Stomach (tissue), 9 donors: Measurements from ENCODE around the gene SLFN12. TPM values are rescaled to one million over a fixed set of nuclear protein-coding genes. Genes with fewer than 3 reads are reported as not detected.

Experiments used
- DNase-seq, 2 donors: peaks; one replicate each; pipeline versions ENCODE4 v3.0.0 to v3.0.0-alpha.2; 2013 to 2019
- H3K27ac ChIP-seq, 5 donors: fragments of 200-600 bp in 4 of 5; sonication (generic) in 4 of 5; one replicate each; pipeline ENCODE4 v1.5.1; 2013 to 2019; ENCODE audit warnings: mild to moderate bottlenecking in 1 of 5, moderate library complexity in 1 of 5
- H3K27me3 ChIP-seq, 3 donors: fragments of 200-600 bp; sonication (generic); one replicate each; pipeline ENCODE4 v1.5.1; 2017 to 2019; ENCODE audit warnings: mixed run types in 1 of 3
- H3K36me3 ChIP-seq, 4 donors: fragments of 200-600 bp; sonication (generic); 1 replicate in 3 of 4; 2 replicates in 1 of 4; pipeline ENCODE4 v1.5.1; 2016 to 2019
- H3K4me1 ChIP-seq, 4 donors: fragments of 200-600 bp; sonication (generic); one replicate each; pipeline ENCODE4 v1.5.1; 2016 to 2019
- H3K4me3 ChIP-seq, 4 donors: fragments of 200-600 bp; sonication (generic) in 3 of 4; one replicate each; pipeline ENCODE4 v1.5.1; 2016 to 2019; ENCODE audit warnings: mild to moderate bottlenecking in 1 of 4
- H3K9me3 ChIP-seq, 4 donors: fragments of 200-600 bp; sonication (generic); one replicate each; pipeline ENCODE4 v1.5.1; 2016 to 2019
- EP300 ChIP-seq: sonication (generic); formaldehyde crosslinking; IDR thresholded peaks from one replicate; pipeline ENCODE4 v1.6.1; 2017; ENCODE audit warnings: antibody characterized with exemption
- POLR2A ChIP-seq, 4 donors: fragments of 450-650 bp; IDR thresholded peaks; one replicate each; pipeline ENCODE4 v1.6.1; 2016; ENCODE audit warnings: antibody characterized with exemption in 4 of 4, control low read depth in 2 of 4, mild to moderate bottlenecking in 1 of 4, moderate library complexity in 1 of 4
- POLR2AphosphoS5 ChIP-seq, 3 donors: sonication (generic); formaldehyde crosslinking; IDR thresholded peaks; one replicate each; pipeline ENCODE4 v1.6.1; 2016; ENCODE audit warnings: antibody characterized with exemption in 3 of 3
- WGBS, 5 donors: extraction: QIAGEN DNeasy Blood & Tissue Kit in 3 of 5; methylation state at CpG; one replicate each; pipeline versions ENCODE4 v1.1.5 to v1.1.7; 2013 to 2018; 5-methylcytosine and 5-hydroxymethylcytosine counted together
- intact Hi-C: fragments of 100-400 bp; cut with DNase I; formaldehyde crosslinking; loops from one replicate; pipeline ENCODE4 v1.15.1; 2023; ENCODE audit warnings: low total_unique reads
- polyA plus RNA-seq, 3 donors: library from polyadenylated mRNA; stranded (reverse); fragments of 200-250 nt; gene quantifications; one replicate each; pipeline ENCODE4 v1.2.3, GENCODE V29; 2013
- small RNA-seq, 4 donors: library from RNA; depleted of rRNA; stranded (forward); fragments of <200 nt; gene quantifications; one replicate each; pipeline ENCODE3, GENCODE V24; 2016
- total RNA-seq, 5 donors: library from RNA; depleted of rRNA; stranded (reverse); fragments of >200 nt; gene quantifications; one replicate each; pipeline versions ENCODE4 v1.1.0 to v1.2.3, GENCODE V29; 2014 to 2016
- TF ChIP-seq, protein P1 (sequence below), 7 experiments: fragments of 450-650 bp in 4 of 7; fragments of 200-600 bp in 3 of 7; sonication (generic) in 3 of 7; IDR thresholded peaks; one replicate each; pipeline ENCODE4 v1.5.1; 2016 to 2019; ENCODE audit warnings: antibody characterized with exemption in 7 of 7, control low read depth in 2 of 7, mild to moderate bottlenecking in 1 of 7
- donor health status: healthy with polysubstance abuse.
- donor health status: Bipolar disorder and iron deficiency.
- donor health status: healthy.

The SLFN12 gene
- total and polyA plus RNA-seq, 8 donors, result 0.85 to 182 (median 6.2) TPM

DNA sequence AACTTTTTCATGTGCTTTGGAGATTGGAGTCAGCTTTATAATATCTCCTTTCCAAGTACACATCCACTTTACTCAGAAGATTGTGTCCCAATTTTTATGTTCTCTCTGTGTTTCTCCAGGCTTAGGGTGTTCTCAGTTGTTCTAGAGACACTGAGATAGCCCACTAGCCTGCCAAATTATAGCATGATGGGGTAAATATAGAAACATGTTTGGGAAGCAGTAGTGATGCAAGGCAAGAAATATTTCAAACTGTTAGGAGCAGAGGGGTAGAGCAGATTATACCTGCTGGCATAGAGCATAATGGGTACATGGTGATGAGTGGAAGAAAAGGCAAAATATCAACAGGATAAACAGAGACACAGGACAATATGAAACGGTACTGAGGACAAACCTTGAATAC is 71.3 kb downstream of the SLFN12 start:
- Histone ChIP-seq H3K36me3 (peaks cover 0 to 34% (median 25%) of the 10 kb centered on the region in 4 donors), H3K27me3 (no peaks in the 10 kb centered on the region), H3K27ac (no peak overlapping the region), H3K4me1 (peaks cover 0 to 5% (median 0%) of the 10 kb centered on the region in 4 donors), H3K9me3 (no peaks in the 10 kb centered on the region), H3K4me3 (no peak overlapping the region)
- TF ChIP-seq, protein P1, sequence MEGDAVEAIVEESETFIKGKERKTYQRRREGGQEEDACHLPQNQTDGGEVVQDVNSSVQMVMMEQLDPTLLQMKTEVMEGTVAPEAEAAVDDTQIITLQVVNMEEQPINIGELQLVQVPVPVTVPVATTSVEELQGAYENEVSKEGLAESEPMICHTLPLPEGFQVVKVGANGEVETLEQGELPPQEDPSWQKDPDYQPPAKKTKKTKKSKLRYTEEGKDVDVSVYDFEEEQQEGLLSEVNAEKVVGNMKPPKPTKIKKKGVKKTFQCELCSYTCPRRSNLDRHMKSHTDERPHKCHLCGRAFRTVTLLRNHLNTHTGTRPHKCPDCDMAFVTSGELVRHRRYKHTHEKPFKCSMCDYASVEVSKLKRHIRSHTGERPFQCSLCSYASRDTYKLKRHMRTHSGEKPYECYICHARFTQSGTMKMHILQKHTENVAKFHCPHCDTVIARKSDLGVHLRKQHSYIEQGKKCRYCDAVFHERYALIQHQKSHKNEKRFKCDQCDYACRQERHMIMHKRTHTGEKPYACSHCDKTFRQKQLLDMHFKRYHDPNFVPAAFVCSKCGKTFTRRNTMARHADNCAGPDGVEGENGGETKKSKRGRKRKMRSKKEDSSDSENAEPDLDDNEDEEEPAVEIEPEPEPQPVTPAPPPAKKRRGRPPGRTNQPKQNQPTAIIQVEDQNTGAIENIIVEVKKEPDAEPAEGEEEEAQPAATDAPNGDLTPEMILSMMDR (IDR thresholded peaks at IDR 0.05), result no peak
- no peak for TF ChIP-seq POLR2A (IDR thresholded peaks at IDR 0.05)
- no peak for TF ChIP-seq EP300
- TF ChIP-seq POLR2AphosphoS5 (IDR thresholded peaks at IDR 0.05), result no peak
- intact Hi-C loops, result no loop called here
- DNase-seq, result no peak
- WGBS, 5 donors, result 46 to 68% (median 63%) methylated on average over 1 of the region's 1 CpG

Small RNA genes lying within 50 kb of the gene (small RNA-seq; reads per million reads assigned to genes)
- gene AC060766.3 (0 to 0.59 (median 0) reads per million in 4 donors), gene AC060766.5 (0 reads per million in 4 donors)

Other genes with a start within 250 kb of the SLFN12 start
- not detected for gene SLC35G3, start 238.1 kb downstream of the SLFN12 start, total RNA-seq
- under 1 TPM in 1 of 3 donors, not detected in 2; 0.12 TPM for gene SLC35G3, start 238.1 kb downstream of the SLFN12 start, polyA plus RNA-seq
- 10 to 100 TPM in 4 of 5 donors, under 1 TPM in 1; 0.58 to 59.5 (median 20.2) TPM for gene SLFN5, start 189.4 kb downstream of the SLFN12 start, total RNA-seq
- gene SLFN5, start 189.4 kb downstream of the SLFN12 start, polyA plus RNA-seq, result 1 to 10 TPM; 3.8 to 5.5 (median 5.2) TPM
- gene SLFN11, start 58.9 kb downstream of the SLFN12 start, total RNA-seq, result 10 to 100 TPM in 2 of 5 donors, 1 to 10 TPM in 2, under 1 TPM in 1; 0.89 to 38.5 (median 7.2) TPM
- 1 to 10 TPM; 2.4 to 7.8 (median 4.9) TPM for gene SLFN11, start 58.9 kb downstream of the SLFN12 start, polyA plus RNA-seq
- 10 to 100 TPM in 2 of 5 donors, 1 to 10 TPM in 2, under 1 TPM in 1; 0.87 to 25.0 (median 7.5) TPM for gene SLFN13, start 16.3 kb upstream of the SLFN12 start, total RNA-seq
- 1 to 10 TPM; 1.8 to 2.4 (median 2.1) TPM for gene SLFN13, start 16.3 kb upstream of the SLFN12 start, polyA plus RNA-seq
- gene SLFN12L, start 105.2 kb upstream of the SLFN12 start, total RNA-seq, result 1 to 10 TPM in 4 of 5 donors, under 1 TPM in 1; 0.58 to 7.0 (median 1.8) TPM
- gene SLFN12L, start 105.2 kb upstream of the SLFN12 start, polyA plus RNA-seq, result under 1 TPM in 2 of 3 donors, not detected in 1; 0.15 to 0.37 TPM
- not detected for gene SLFN14, start 128.3 kb upstream of the SLFN12 start, total RNA-seq
- not detected for gene SLFN14, start 128.3 kb upstream of the SLFN12 start, polyA plus RNA-seq
- 1 to 10 TPM in 3 of 5 donors, under 1 TPM in 1, not detected in 1; 0.58 to 3.2 (median 2.5) TPM for gene PEX12, start 146.1 kb upstream of the SLFN12 start, total RNA-seq
- 1 to 10 TPM in 2 of 3 donors, under 1 TPM in 1; 0.76 to 3.1 (median 1.4) TPM for gene PEX12, start 146.1 kb upstream of the SLFN12 start, polyA plus RNA-seq
- gene AP2B1, start 154.8 kb upstream of the SLFN12 start, total RNA-seq, result 100 to 1,000 TPM in 1 of 5 donors, 10 to 100 TPM in 4; 45.5 to 171 (median 71.0) TPM
- gene AP2B1, start 154.8 kb upstream of the SLFN12 start, polyA plus RNA-seq, result 10 to 100 TPM; 21.6 to 34.1 (median 32.1) TPM